Cardiac muscle cell (in vitro differentiated cells and primary cell): ENCODE data around the gene FAM83G. TPM values are rescaled to one million over a fixed set of nuclear protein-coding genes. Genes with fewer than 3 reads are reported as not detected.
"Not testable (repeated sequence)": the region's sequence is repeated elsewhere in the genome, so short reads cannot be mapped to it uniquely, and the experiment has no call there.

Source experiments
- DNase-seq, 2 donors: peaks; one replicate each; pipeline versions ENCODE4 v3.0.0 to v3.0.0-alpha.2; 2010 to 2017; ENCODE audit warnings: low read depth in 1 of 2, low spot score in 1 of 2
- H3K27ac ChIP-seq: fragments of 200-600 bp; sonication (generic); 2 replicates; pipeline ENCODE4 v1.5.1; 2016
- H3K27me3 ChIP-seq: fragments of 200-600 bp; sonication (generic); 2 replicates; pipeline ENCODE4 v1.6.0; 2016; ENCODE audit warnings: control low read depth
- H3K36me3 ChIP-seq: fragments of 200-600 bp; sonication (generic); 2 replicates; pipeline ENCODE4 v1.5.1; 2016; ENCODE audit warnings: control low read depth
- H3K4me1 ChIP-seq: fragments of 200-600 bp; sonication (generic); 2 replicates; pipeline ENCODE4 v1.8.1; 2017; ENCODE audit warnings: low read depth, mild to moderate bottlenecking, mixed run types
- H3K4me3 ChIP-seq: fragments of 200-600 bp; sonication (generic); 2 replicates; pipeline ENCODE4 v1.5.1; 2016; ENCODE audit warnings: mild to moderate bottlenecking
- H3K9me3 ChIP-seq: fragments of 200-600 bp; sonication (generic); 2 replicates; pipeline ENCODE4 v1.5.1; 2017; ENCODE audit warnings: low read depth, mild to moderate bottlenecking, control low read depth
- polyA plus RNA-seq: library from polyadenylated mRNA; unstranded; fragments of >200 nt; fragmentation: Nextera tagmentation; extraction: Ambion mirVana; gene quantifications from 2 replicates; pipeline ENCODE4 v1.2.1, GENCODE V29; 2016
- total RNA-seq: library from RNA; depleted of rRNA; stranded (reverse); fragments of >200 nt; gene quantifications from 2 replicates; pipeline ENCODE4 v1.2.3, GENCODE V29; 2016
- TF ChIP-seq, protein P1 (sequence below): IDR thresholded peaks from 2 replicates; pipeline ENCODE4 v1.5.1; 2012; ENCODE audit warnings: low read depth, mild to moderate bottlenecking, low read length

Gene FAM83G, protein sequence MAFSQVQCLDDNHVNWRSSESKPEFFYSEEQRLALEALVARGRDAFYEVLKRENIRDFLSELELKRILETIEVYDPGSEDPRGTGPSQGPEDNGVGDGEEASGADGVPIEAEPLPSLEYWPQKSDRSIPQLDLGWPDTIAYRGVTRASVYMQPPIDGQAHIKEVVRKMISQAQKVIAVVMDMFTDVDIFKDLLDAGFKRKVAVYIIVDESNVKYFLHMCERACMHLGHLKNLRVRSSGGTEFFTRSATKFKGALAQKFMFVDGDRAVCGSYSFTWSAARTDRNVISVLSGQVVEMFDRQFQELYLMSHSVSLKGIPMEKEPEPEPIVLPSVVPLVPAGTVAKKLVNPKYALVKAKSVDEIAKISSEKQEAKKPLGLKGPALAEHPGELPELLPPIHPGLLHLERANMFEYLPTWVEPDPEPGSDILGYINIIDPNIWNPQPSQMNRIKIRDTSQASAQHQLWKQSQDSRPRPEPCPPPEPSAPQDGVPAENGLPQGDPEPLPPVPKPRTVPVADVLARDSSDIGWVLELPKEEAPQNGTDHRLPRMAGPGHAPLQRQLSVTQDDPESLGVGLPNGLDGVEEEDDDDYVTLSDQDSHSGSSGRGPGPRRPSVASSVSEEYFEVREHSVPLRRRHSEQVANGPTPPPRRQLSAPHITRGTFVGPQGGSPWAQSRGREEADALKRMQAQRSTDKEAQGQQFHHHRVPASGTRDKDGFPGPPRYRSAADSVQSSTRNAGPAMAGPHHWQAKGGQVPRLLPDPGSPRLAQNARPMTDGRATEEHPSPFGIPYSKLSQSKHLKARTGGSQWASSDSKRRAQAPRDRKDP
- total RNA-seq (2.7 and 8.0 TPM in 2 replicates), polyA plus RNA-seq (0.83 and 3.3 TPM in 2 replicates)

- H3K4me1 ChIP-seq: peaks cover 7% of the 10 kb centered on the region
- no peak within 1 kb of the TSS for H3K27ac ChIP-seq
- H3K27me3 ChIP-seq: no peaks in the 10 kb centered on the region
- H3K4me3 ChIP-seq: peak within 1 kb of the TSS; percentile 40
- DNase-seq: peak; percentile 49 to 65
- H3K9me3 ChIP-seq: no peaks in the 10 kb centered on the region
- TF ChIP-seq, protein P1, sequence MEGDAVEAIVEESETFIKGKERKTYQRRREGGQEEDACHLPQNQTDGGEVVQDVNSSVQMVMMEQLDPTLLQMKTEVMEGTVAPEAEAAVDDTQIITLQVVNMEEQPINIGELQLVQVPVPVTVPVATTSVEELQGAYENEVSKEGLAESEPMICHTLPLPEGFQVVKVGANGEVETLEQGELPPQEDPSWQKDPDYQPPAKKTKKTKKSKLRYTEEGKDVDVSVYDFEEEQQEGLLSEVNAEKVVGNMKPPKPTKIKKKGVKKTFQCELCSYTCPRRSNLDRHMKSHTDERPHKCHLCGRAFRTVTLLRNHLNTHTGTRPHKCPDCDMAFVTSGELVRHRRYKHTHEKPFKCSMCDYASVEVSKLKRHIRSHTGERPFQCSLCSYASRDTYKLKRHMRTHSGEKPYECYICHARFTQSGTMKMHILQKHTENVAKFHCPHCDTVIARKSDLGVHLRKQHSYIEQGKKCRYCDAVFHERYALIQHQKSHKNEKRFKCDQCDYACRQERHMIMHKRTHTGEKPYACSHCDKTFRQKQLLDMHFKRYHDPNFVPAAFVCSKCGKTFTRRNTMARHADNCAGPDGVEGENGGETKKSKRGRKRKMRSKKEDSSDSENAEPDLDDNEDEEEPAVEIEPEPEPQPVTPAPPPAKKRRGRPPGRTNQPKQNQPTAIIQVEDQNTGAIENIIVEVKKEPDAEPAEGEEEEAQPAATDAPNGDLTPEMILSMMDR: no peak
- H3K36me3 ChIP-seq: no peaks in the 10 kb centered on the region
Observed at GRCh38 chr17:19004421-19005136, at the start of gene FAM83G. TSS of gene FAM83G (minus strand) at chr17:19004764. CDS start at chr17:19004041, 723 bp downstream.

GRCh38 chr17:19048826-19049225 lies 44.3 kb upstream of the FAM83G start:
- not testable (repeated sequence) for H3K36me3 ChIP-seq, H3K4me3 ChIP-seq, H3K4me1 ChIP-seq, H3K27ac ChIP-seq, H3K9me3 ChIP-seq, DNase-seq, H3K27me3 ChIP-seq

DNA sequence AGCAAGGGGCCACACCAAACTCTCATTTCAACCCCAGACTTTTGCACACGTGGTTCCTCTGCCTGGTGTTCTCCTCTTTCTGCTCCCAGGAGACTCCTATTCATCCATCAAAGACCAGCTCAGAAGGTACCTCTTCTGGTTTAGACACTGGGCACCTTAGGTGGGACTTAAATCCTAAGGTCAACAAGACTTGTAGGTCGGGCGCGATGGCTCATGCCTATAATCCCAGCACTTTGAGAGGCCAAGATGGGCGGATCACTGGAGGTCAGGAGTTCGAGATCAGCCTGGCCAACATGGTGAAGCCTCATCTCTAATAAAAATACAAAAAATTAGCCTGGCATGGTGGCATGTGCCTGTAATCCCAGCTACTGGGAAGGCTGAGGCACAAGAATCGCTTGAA lies 42.9 kb upstream of the FAM83G start:
- H3K36me3 ChIP-seq, H3K4me1 ChIP-seq, H3K27ac ChIP-seq, DNase-seq, H3K9me3 ChIP-seq, H3K4me3 ChIP-seq, H3K27me3 ChIP-seq: not testable (repeated sequence)

DNA sequence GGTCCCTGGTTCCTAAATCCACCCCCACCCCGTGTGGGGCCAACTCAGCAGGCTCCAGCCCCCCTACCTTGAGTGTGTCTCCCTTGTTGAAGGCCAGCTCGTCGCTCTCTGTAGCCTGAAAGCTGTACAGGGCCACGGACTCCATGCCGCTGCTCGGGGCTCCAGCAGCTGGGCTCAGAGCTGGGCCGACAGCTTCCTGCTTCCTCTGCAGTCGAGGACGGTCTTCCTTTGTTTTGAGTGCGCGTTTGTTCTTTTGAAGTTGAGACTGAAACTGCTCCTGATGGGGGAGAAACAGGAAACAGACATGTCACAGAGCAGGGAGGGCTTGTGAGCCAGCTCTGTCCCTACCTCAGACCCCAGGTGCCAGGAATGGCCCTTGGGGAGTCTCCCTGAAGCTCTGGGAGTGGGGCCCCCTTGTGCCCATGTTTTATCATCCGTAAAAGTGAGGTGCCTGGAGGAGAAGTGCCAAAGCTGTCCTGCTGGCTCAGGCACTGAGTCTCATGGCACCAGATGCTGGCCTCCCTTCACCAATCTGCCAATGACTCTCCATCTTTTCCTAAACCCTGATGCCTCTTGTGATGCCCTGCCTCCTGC lies 42.3 kb upstream of the FAM83G start, which contains the start of gene GRAP:
Gene GRAP, minus strand, starts transcription at position 176 of the 594 bp plus-strand sequence. Its CDS starts 31 bp downstream, at position 145.
- H3K4me3 ChIP-seq, H3K4me1 ChIP-seq: not testable (repeated sequence)

GRCh38 chr17:19044643-19045042 lies 40.1 kb upstream of the FAM83G start:
- not testable (repeated sequence) for H3K27ac ChIP-seq

More for the DNA sequence above, 42.3 kb upstream of the FAM83G start, which contains the start of gene GRAP:
- not testable (repeated sequence) for H3K36me3 ChIP-seq, H3K27me3 ChIP-seq, H3K27ac ChIP-seq, H3K9me3 ChIP-seq, DNase-seq

GRCh38 chr17:19043032-19043431 lies 38.5 kb upstream of the FAM83G start:
- not testable (repeated sequence) for H3K27ac ChIP-seq, H3K4me3 ChIP-seq, H3K9me3 ChIP-seq, H3K36me3 ChIP-seq, DNase-seq, H3K4me1 ChIP-seq, H3K27me3 ChIP-seq

More at GRCh38 chr17:19044643-19045042, 40.1 kb upstream of the FAM83G start:
- not testable (repeated sequence) for H3K4me3 ChIP-seq, DNase-seq, H3K9me3 ChIP-seq, H3K27me3 ChIP-seq, H3K36me3 ChIP-seq, H3K4me1 ChIP-seq

GRCh38 chr17:19042369-19042768 lies 37.8 kb upstream of the FAM83G start:
- H3K27me3 ChIP-seq, DNase-seq, H3K27ac ChIP-seq, H3K4me1 ChIP-seq, H3K9me3 ChIP-seq, H3K4me3 ChIP-seq, H3K36me3 ChIP-seq: not testable (repeated sequence)

GRCh38 chr17:19041871-19042270 lies 37.3 kb upstream of the FAM83G start:
- not testable (repeated sequence) for H3K27me3 ChIP-seq, H3K4me3 ChIP-seq, H3K9me3 ChIP-seq, H3K4me1 ChIP-seq, H3K27ac ChIP-seq, H3K36me3 ChIP-seq, DNase-seq

- not testable (repeated sequence) for H3K9me3 ChIP-seq, DNase-seq, H3K36me3 ChIP-seq, H3K4me3 ChIP-seq, H3K4me1 ChIP-seq, H3K27me3 ChIP-seq, H3K27ac ChIP-seq
Observed at GRCh38 chr17:19040350-19040749, 35.8 kb upstream of the FAM83G start.

DNA sequence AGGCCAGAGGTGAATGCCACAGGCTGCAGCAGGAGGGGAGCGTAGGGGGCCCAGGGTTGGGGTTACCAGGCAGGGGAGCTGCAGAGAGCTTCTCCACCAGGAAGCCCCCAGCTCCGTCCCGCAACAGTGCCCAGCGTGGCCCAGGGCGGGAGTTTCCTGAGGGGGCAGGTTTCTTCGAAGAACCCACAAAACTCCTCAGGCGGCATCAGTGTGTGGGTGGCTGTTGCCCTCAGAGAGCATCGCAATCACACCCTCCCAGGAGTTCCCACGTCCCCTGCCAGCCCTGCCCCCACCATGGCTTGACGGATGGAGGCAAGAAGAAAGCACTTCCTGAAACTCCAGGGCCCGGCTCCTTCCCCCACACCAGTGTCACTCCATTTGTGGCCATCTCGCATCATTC lies 34.2 kb upstream of the FAM83G start:
- H3K4me1 ChIP-seq, H3K27ac ChIP-seq, H3K36me3 ChIP-seq, H3K9me3 ChIP-seq, H3K4me3 ChIP-seq, H3K27me3 ChIP-seq, DNase-seq: not testable (repeated sequence)

DNA sequence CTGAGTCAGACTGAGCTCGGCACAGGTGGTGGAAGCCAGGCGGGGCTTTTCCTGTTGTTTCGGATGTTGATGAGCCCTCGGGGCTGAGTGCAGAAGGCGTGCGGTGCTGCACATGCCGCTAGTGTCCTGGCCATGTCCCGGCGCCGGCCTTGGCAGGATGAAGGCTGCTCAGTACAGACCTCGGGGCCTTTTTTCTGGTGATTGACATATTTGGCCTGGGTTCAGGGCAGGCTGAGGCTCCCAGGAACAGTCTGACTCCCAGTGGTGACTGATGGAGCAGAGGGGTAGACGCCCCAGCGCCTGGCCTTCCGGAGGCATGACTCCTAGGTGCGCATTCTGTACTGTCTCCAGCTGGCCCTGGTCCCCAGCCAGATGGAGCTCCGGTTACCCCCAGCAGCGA lies 33.4 kb upstream of the FAM83G start:
- H3K27ac ChIP-seq, H3K4me1 ChIP-seq, DNase-seq, H3K36me3 ChIP-seq, H3K9me3 ChIP-seq, H3K4me3 ChIP-seq, H3K27me3 ChIP-seq: not testable (repeated sequence)

- DNase-seq, H3K4me1 ChIP-seq, H3K36me3 ChIP-seq, H3K27ac ChIP-seq, H3K9me3 ChIP-seq, H3K4me3 ChIP-seq, H3K27me3 ChIP-seq: not testable (repeated sequence)
Observed at GRCh38 chr17:19037547-19037946, 33.0 kb upstream of the FAM83G start.
